K562 (cell line): ENCODE data around the gene CEBPB. TPM values are rescaled to one million over a fixed set of nuclear protein-coding genes. Genes with fewer than 3 reads are reported as not detected.

Experiments
- ATAC-seq: fragments of 200-7000 bp; cut with Tn5 transposase; 3 replicates; pipeline ENCODE4 v1.9.1; 2020; ENCODE audit warnings: moderate library complexity
- BruUV-seq: library from RNA; stranded (reverse); fragments of 400-500 nt; replicated peaks from 2 replicates; lab custom pipeline; 2021; lab: Mats Ljungman, UMichigan
- CTCF ChIA-PET: fragments of 300-600 bp; formaldehyde crosslinking; extraction: SDS; loops from one replicate; lab custom pipeline; 2021; ENCODE audit warnings: low intra/inter-chr PET ratio; lab: Yijun Ruan, JAX
- POLR2A ChIA-PET: fragments of 300-600, 350-650 bp; sonication (Branson Sonifier 250); formaldehyde crosslinking; extraction: SDS; loops from one replicate; lab custom pipeline; 2021; ENCODE audit warnings: antibody characterized with exemption, inconsistent platforms; lab: Yijun Ruan, JAX
- DNase-seq, 4 experiments: peaks; one replicate each; pipeline versions ENCODE4 v3.0.0 to v3.0.0-alpha.2; 2011 to 2018; ENCODE audit warnings: low spot score in 3 of 4, mixed read lengths in 3 of 4; ENCODE audit errors: extremely low read depth in 1 of 4
- FAIRE-seq: peaks from 2 replicates; lab custom pipeline; 2011; peaks lifted over from hg19 to GRCh38; lab: Jason Lieb, UNC
- H2AFZ ChIP-seq: 2 replicates; pipeline ENCODE4 v1.6.0; 2011; ENCODE audit warnings: low read depth, low read length, control low read depth, inconsistent platforms
- H3K27ac ChIP-seq: fragments of 200-600 bp; 3 replicates; pipeline ENCODE4 v1.8.0; 2011; ENCODE audit warnings: low read depth, mild to moderate bottlenecking, control low read depth, inconsistent platforms, low read length, moderate library complexity, mixed read lengths; ENCODE audit errors: extremely low read depth
- H3K27me3 ChIP-seq, 2 experiments: fragments of 300-600 bp in 1 of 2; 2 replicates in 1 of 2; 3 replicates in 1 of 2; pipeline versions ENCODE4 v1.6.0 to v1.8.0; 2011; ENCODE audit warnings: inconsistent platforms in 2 of 2, low read length in 2 of 2, mild to moderate bottlenecking in 1 of 2, mixed read lengths in 1 of 2, moderate library complexity in 1 of 2; ENCODE audit not compliant: control insufficient read depth in 2 of 2, insufficient read depth in 2 of 2
- H3K36me3 ChIP-seq: fragments of 300-600 bp; 3 replicates; pipeline ENCODE4 v1.8.0; 2011; ENCODE audit warnings: mild to moderate bottlenecking, low read length, inconsistent platforms; ENCODE audit not compliant: control insufficient read depth, insufficient read depth
- H3K4me1 ChIP-seq, 2 experiments: fragments of 200-600 bp in 1 of 2; replicated peaks in 1 of 2; 2 replicates in 1 of 2; 3 replicates in 1 of 2; pipeline versions ENCODE4 v1.5.1 to v1.8.0; 2011; ENCODE audit warnings: inconsistent platforms in 2 of 2, low read length in 2 of 2, mild to moderate bottlenecking in 1 of 2, mixed read lengths in 1 of 2, moderate library complexity in 1 of 2; ENCODE audit not compliant: control insufficient read depth in 2 of 2, insufficient read depth in 2 of 2
- H3K4me2 ChIP-seq: 2 replicates; pipeline ENCODE4 v1.6.1; 2011; ENCODE audit warnings: low read length, control low read depth, inconsistent platforms, mixed read lengths; ENCODE audit not compliant: insufficient read depth
- H3K4me3 ChIP-seq: fragments of 200-600 bp; sonication (generic), shearing (Covaris generic); 2 replicates; pipeline ENCODE4 v1.5.1; 2016; ENCODE audit warnings: control low read depth, inconsistent platforms
- H3K79me2 ChIP-seq: fragments of 200-600 bp; 3 replicates; pipeline ENCODE4 v1.8.0; 2011; ENCODE audit warnings: low read length, inconsistent platforms; ENCODE audit not compliant: control insufficient read depth, insufficient read depth
- H3K9ac ChIP-seq, 2 experiments: 2 replicates each; pipeline versions ENCODE4 v1.6.0 to v1.6.1; 2011; ENCODE audit warnings: low read depth in 2 of 2, low read length in 2 of 2, control low read depth in 1 of 2, inconsistent platforms in 1 of 2, mild to moderate bottlenecking in 1 of 2, mixed read lengths in 1 of 2; ENCODE audit not compliant: insufficient read depth in 1 of 2
- H3K9me1 ChIP-seq: one replicate; pipeline ENCODE4 v1.6.0; 2011; ENCODE audit warnings: inconsistent platforms, mild to moderate bottlenecking, low read length, moderate library complexity; ENCODE audit not compliant: control insufficient read depth, insufficient read depth
- H3K9me3 ChIP-seq: replicated peaks from 2 replicates; pipeline ENCODE4 v1.5.1; 2011; ENCODE audit warnings: low read depth, low read length, inconsistent platforms; ENCODE audit not compliant: control insufficient read depth, insufficient read depth
- H4K20me1 ChIP-seq: replicated peaks from 2 replicates; pipeline ENCODE4 v1.6.1; 2011; ENCODE audit warnings: low read length, inconsistent platforms, mixed read lengths; ENCODE audit not compliant: control insufficient read depth, insufficient read depth
- FOS ChIP-seq: IDR thresholded peaks from 3 replicates; pipeline ENCODE4 v1.6.1; 2011; ENCODE audit not compliant: insufficient read length; ENCODE audit errors: extremely low read depth
- GATAD2B ChIP-seq: fragments of 450-650 bp; IDR thresholded peaks from 2 replicates; pipeline ENCODE4 v1.6.1; 2017; ENCODE audit warnings: mild to moderate bottlenecking, borderline replicate concordance
- HDAC6 ChIP-seq: IDR thresholded peaks from 2 replicates; pipeline ENCODE4 v1.6.1; 2012; ENCODE audit warnings: low read depth, mild to moderate bottlenecking, control low read depth, inconsistent platforms, low read length, moderate library complexity
- NCOA1 ChIP-seq: fragments of 450-650 bp; IDR thresholded peaks from 2 replicates; pipeline ENCODE4 v1.6.1; 2016; ENCODE audit warnings: low read depth
- ZFP36 ChIP-seq: fragments of 150-350 bp; IDR thresholded peaks from 2 replicates; pipeline ENCODE4 v1.6.1; 2018; ENCODE audit warnings: low read length, low read depth; ENCODE audit not compliant: partially characterized antibody
- WGBS: fragments of 100-300 bp; shearing (Covaris generic); methylation state at CpG from one replicate; pipeline ENCODE4 v1.1.6; 2016; ENCODE audit warnings: low coverage, mixed read lengths; ENCODE audit not compliant: insufficient coverage; ENCODE audit errors: missing lambda C conversion rate; 5-methylcytosine and 5-hydroxymethylcytosine counted together
- in situ Hi-C: fragments of 300-500 bp; cut with MboI; formaldehyde crosslinking; loops from 4 replicates; pipeline ENCODE4 v1.15.0; 2018; ENCODE audit warnings: inconsistent platforms, mixed read lengths
- intact Hi-C: fragments of 100-400 bp; cut with micrococcal nuclease; formaldehyde crosslinking; loops from 2 replicates; pipeline ENCODE4 v1.14.2; 2022
- polyA plus RNA-seq, 8 experiments: library from polyadenylated mRNA; depleted of rRNA in 4 of 8; stranded (reverse) in 5 of 8; unstranded in 3 of 8; fragments of >200 nt; fragmentation: Nextera tagmentation in 2 of 8; fragmentation: Illumina TruSeq in 1 of 8; extraction: Ambion mirVana in 2 of 8; extraction: Trizol in 1 of 8; gene quantifications; 2 replicates each; pipeline versions ENCODE4 v1.2.1 to v1.2.3, GENCODE V29; 2011 to 2014; ENCODE audit warnings: inconsistent platforms in 1 of 8, missing spikeins in 1 of 8
- total RNA-seq, 7 experiments: library from RNA; depleted of rRNA in 6 of 7; stranded (reverse); fragments of >200 nt in 6 of 7; fragmentation: Illumina TruSeq in 2 of 7; extraction: Trizol in 2 of 7; gene quantifications; 2 replicates each; pipeline versions ENCODE4 v1.2.1 to v1.2.3, GENCODE V29; 2011 to 2021; ENCODE audit warnings: low replicate concordance in 1 of 7

CEBPB gene
- total and polyA plus RNA-seq, 9 of the 15 experiments (the other 6 are each of a cell fraction or from before 2014, with no cell fraction given) = 1.2 to 72.6 (median 7.8) TPM

DNA sequence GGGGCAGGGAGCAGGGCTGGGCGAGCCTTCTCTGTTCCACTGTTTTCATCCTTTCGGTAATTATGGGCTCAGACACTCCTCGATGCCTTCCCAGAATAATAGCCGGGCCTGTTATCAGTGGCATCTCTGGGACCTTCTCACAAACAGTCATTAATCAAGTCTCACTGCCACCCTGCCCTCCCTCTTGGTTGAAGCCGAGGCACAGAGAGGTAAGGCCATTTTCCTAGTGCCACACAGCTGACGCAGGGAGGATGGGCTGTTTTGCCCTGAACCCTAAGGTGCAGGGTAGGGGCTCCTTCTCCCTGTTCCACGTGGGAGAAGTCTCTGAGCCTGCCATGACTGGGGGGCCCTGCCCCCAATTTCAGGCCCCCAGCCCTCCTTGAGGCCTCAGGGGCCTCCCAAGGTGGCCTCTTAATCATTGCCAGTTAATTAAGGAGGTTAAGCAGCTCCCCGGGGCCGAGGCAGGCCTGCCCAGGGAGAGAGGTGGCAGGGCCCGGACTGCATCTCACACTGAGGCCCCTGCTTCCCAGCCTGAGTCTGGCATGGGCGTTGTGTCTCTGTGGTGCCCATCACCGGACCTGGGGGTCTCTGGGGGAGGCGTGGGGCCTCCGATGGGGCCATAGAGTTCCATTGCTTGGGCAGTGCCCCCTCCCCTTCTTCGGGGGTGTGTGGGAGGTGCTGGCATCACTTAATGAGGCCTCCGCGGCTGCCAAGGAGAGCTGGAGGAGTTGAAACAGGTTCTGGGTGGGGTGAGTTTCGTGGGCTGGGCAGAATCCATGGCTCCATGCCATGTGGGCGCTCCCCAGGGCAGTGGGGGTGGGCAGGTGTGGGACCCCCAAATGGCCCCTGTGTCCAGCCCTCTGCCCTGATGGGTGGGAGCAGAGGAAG is 42.9 kb downstream of the CEBPB start (continued):
- TF ChIP-seq GATAD2B = no peak
- TF ChIP-seq, all 486 proteins: peak for 5

DNA sequence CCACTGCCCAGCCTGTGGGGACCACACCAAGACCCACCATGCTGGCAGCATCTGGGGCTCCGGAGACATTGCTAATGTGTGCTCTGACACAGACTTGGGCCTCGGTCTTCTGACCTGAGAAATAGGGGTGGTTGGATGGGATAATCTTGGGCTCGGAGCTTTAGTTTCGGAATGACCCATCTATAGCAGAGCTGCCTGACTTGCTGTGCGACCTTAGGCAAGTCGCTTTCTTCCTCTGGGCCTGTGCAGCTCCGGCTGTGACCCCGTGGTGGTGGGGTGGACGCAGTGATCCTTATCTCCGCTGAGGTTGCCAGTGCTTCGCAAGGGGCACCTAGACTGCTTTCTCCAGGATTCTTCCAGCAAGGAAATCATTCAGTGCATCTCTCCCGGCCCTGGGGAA is 43.7 kb downstream of the CEBPB start:
- no peak for FAIRE-seq
- POLR2A ChIA-PET = interaction anchor here (0.5 to 1.2 kb wide), 2 partner anchors 13 to 43 kb away, joined by 4 read pairs; partner anchors contain the start of gene CEBPB

More for the DNA sequence above, 43.7 kb downstream of the CEBPB start:
- DNase-seq (peak in 1 of 4 experiments; percentile 25), ATAC-seq (no peak)
- no peak overlapping the region for H3K27ac ChIP-seq
- 28% methylated on average over 12 of the region's 12 CpGs for WGBS
- no peaks in the 10 kb centered on the region for H3K36me3 ChIP-seq
- no peaks in the 10 kb centered on the region; the same call in 1 of the 2 replicates for H3K9me3 ChIP-seq
- H3K4me2 ChIP-seq = no peak overlapping the region; the same call in 1 of the 2 replicates
- H3K79me2 ChIP-seq = no peaks in the 10 kb centered on the region
- no peak overlapping the region for H3K9ac ChIP-seq
- no TSS peak for BruUV-seq
- in situ Hi-C loops (no loop called here), intact Hi-C loops (no loop called here)
- CTCF ChIA-PET = no interaction called here
- no peaks in the 10 kb centered on the region for H4K20me1 ChIP-seq
- H2AFZ ChIP-seq = no peak overlapping the region
- TF ChIP-seq FOS (no peak), ZFP36 (peak; percentile 35), NCOA1 (no peak), HDAC6 (no peak)
- no peaks in the 10 kb centered on the region for H3K9me1 ChIP-seq
- H3K4me1 ChIP-seq = peaks cover 2 to 16% of the 10 kb centered on the region in 2 experiments; a peak in 3 of 5 replicates
- H3K4me3 ChIP-seq = no peak overlapping the region
- peaks cover 0 to 3% of the 10 kb centered on the region in 2 experiments; a peak in 2 of 5 replicates for H3K27me3 ChIP-seq
